B cell (primary cell): ENCODE measurements around the gene GCNT2. TPM values are rescaled to one million over a fixed set of nuclear protein-coding genes. Genes with fewer than 3 reads are reported as not detected.
A peak's percentile ranks its signal among the peaks of the same experiment; 100 is the strongest.

ENCODE experiments used
- ATAC-seq: fragments of 200-7000 bp; cut with Tn5 transposase; one replicate; pipeline ENCODE4 v1.10.0; 2021; ENCODE audit warnings: low read depth, mild to moderate bottlenecking, moderate number of reproducible peaks, moderate library complexity
- CTCF ChIA-PET: fragments of 350-600 bp; sonication (Branson Sonifier 250); formaldehyde crosslinking; loops from one replicate; lab custom pipeline; 2021; ENCODE audit warnings: antibody characterized with exemption, inconsistent platforms; lab: Charles Lee
- POLR2A ChIA-PET: fragments of 350-600 bp; sonication (Branson Sonifier 250); formaldehyde crosslinking; loops from one replicate; lab custom pipeline; 2021; ENCODE audit warnings: antibody characterized with exemption; lab: Charles Lee
- DNase-seq: peaks from one replicate; pipeline ENCODE4 v3.0.0; 2013
- H2AFZ ChIP-seq: 2 replicates; pipeline ENCODE4 v1.6.1; 2012; ENCODE audit warnings: mild to moderate bottlenecking, low read depth, low read length; ENCODE audit not compliant: insufficient read depth, poor library complexity, severe bottlenecking
- H3K27ac ChIP-seq, 2 donors: 1 replicate in 1 of 2; 2 replicates in 1 of 2; pipeline ENCODE4 v1.5.1; 2012 to 2013; ENCODE audit warnings: low read length in 2 of 2, mild to moderate bottlenecking in 2 of 2, moderate library complexity in 1 of 2
- H3K27me3 ChIP-seq, 4 experiments: fragments of 200-600 bp in 1 of 4; sonication (generic) in 1 of 4; replicated peaks in 1 of 4; 1 replicate in 2 of 4; 2 replicates in 2 of 4; pipeline versions ENCODE4 v1.6.1 to v1.7.0; 2013 to 2016; ENCODE audit warnings: low read length in 3 of 4, mild to moderate bottlenecking in 2 of 4, mixed read lengths in 1 of 4, moderate library complexity in 1 of 4; ENCODE audit not compliant: insufficient read depth in 4 of 4, control insufficient read depth in 3 of 4; ENCODE audit errors: control extremely low read depth in 1 of 4
- H3K36me3 ChIP-seq, 2 experiments: replicated peaks in 1 of 2; 1 replicate in 1 of 2; 2 replicates in 1 of 2; pipeline versions ENCODE4 v1.6.1 to v1.7.1; 2013; ENCODE audit warnings: low read length in 1 of 2; ENCODE audit not compliant: insufficient read depth in 2 of 2, control insufficient read depth in 1 of 2; ENCODE audit errors: control extremely low read depth in 1 of 2, extremely low read depth in 1 of 2
- H3K4me1 ChIP-seq, 2 donors: fragments of 200-600 bp in 1 of 2; sonication (generic) in 1 of 2; 1 replicate in 1 of 2; 2 replicates in 1 of 2; pipeline versions ENCODE4 v1.5.1 to v1.6.1; 2013 to 2017; ENCODE audit warnings: low read length in 2 of 2; ENCODE audit not compliant: control insufficient read depth in 2 of 2, insufficient read depth in 2 of 2
- H3K4me2 ChIP-seq: replicated peaks from 2 replicates; pipeline ENCODE3; 2012; ENCODE audit warnings: mild to moderate bottlenecking, low read depth, low read length; ENCODE audit not compliant: poor library complexity, severe bottlenecking
- H3K4me3 ChIP-seq, 5 experiments: fragments of 200-600 bp in 1 of 5; sonication (generic) in 1 of 5; 1 replicate in 3 of 5; 2 replicates in 2 of 5; pipeline versions ENCODE4 v1.5.1 to v1.7.0; 2011 to 2016; ENCODE audit warnings: low read length in 4 of 5, mild to moderate bottlenecking in 4 of 5, low read depth in 2 of 5, control low read depth in 1 of 5, moderate library complexity in 1 of 5; ENCODE audit not compliant: insufficient read depth in 1 of 5; ENCODE audit errors: control extremely low read depth in 1 of 5, extremely low read depth in 1 of 5
- H3K79me2 ChIP-seq: fragments of 200-600 bp; sonication (generic); one replicate; pipeline ENCODE4 v1.6.0; 2016; ENCODE audit warnings: low read length; ENCODE audit not compliant: control insufficient read depth, insufficient read depth
- H3K9ac ChIP-seq: fragments of 200-600 bp; sonication (generic); 2 replicates; pipeline ENCODE4 v1.6.1; 2017; ENCODE audit warnings: mild to moderate bottlenecking, low read length, moderate library complexity
- H3K9me3 ChIP-seq, 3 donors: one replicate each; pipeline versions ENCODE4 v1.6.1 to v1.7.1; 2013; ENCODE audit warnings: low read length in 2 of 3; ENCODE audit not compliant: control insufficient read depth in 2 of 3, insufficient read depth in 1 of 3; ENCODE audit errors: control extremely low read depth in 1 of 3
- H4K20me1 ChIP-seq: 2 replicates; pipeline ENCODE4 v1.6.0; 2012; ENCODE audit warnings: mild to moderate bottlenecking, low read length; ENCODE audit not compliant: insufficient read depth, control insufficient read depth, poor library complexity, severe bottlenecking
- H3K27ac Mint-ChIP-seq: one replicate; pipeline ENCODE4 v1.8.0; 2021; ENCODE audit warnings: mixed read lengths
- H3K27me3 Mint-ChIP-seq: one replicate; pipeline ENCODE4 v1.8.0; 2021; ENCODE audit warnings: mixed read lengths
- H3K4me1 Mint-ChIP-seq: one replicate; pipeline ENCODE4 v1.8.0; 2021; ENCODE audit warnings: mixed read lengths
- H3K4me3 Mint-ChIP-seq: one replicate; pipeline ENCODE4 v1.8.0; 2021; ENCODE audit warnings: mixed read lengths
- H3K9me3 Mint-ChIP-seq: one replicate; pipeline ENCODE4 v1.8.0; 2022; ENCODE audit warnings: mixed read lengths; ENCODE audit not compliant: insufficient read depth
- CTCF ChIP-seq: fragments of 200-600 bp; IDR thresholded peaks from one replicate; pipeline ENCODE4 v1.8.0; 2022; ENCODE audit warnings: antibody characterized with exemption, mild to moderate bottlenecking
- EZH2 ChIP-seq: IDR thresholded peaks from 2 replicates; pipeline ENCODE4 v1.6.1; 2012; ENCODE audit warnings: borderline replicate concordance, low read depth, mild to moderate bottlenecking, moderate library complexity, low read length; ENCODE audit not compliant: insufficient read depth, poor library complexity, severe bottlenecking
- WGBS: methylation state at CpG from one replicate; pipeline ENCODE4 v1.1.5; 2013; ENCODE audit warnings: missing lambda C conversion rate; ENCODE audit not compliant: insufficient coverage; 5-methylcytosine and 5-hydroxymethylcytosine counted together
- intact Hi-C: fragments of 100-400 bp; cut with micrococcal nuclease; formaldehyde crosslinking; loops from one replicate; pipeline ENCODE4 v1.10.0; 2022
- polyA plus RNA-seq: library from polyadenylated mRNA; depleted of rRNA; stranded (reverse); fragments of >200 nt; gene quantifications from 2 replicates; pipeline ENCODE4 v1.2.3, GENCODE V29; 2012
- total RNA-seq, 2 donors: library from RNA; stranded (reverse); fragments of 120-200 nt in 1 of 2; gene quantifications; 1 replicate in 1 of 2; 2 replicates in 1 of 2; pipeline versions ENCODE4 v1.2.3 to v1.2.4, GENCODE V29; 2013 to 2022

GCNT2 gene
- total and polyA plus RNA-seq, 2 donors (not counting 1 experiment from before 2014, with no cell fraction given) = 6.8 to 32.1 TPM

DNA sequence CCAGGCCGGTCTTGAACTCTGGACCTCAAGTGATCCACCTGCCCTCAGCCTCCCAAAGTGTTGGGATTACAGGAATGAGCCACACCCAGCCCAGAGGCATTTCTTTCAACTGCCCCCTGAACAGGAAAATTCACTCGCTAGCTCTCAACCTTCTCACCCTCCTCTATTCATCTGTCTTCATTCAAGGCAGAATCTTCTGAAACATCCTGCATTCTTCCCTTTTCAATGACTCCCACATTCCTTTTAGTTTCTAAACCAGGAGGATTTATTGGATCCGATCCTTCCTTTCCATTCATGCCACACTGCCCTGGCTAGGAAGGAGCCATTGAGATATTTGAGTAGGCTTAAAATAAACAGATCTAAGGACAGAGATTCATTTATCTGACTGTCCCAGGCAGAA is 120.4 kb downstream of the GCNT2 start:
- H3K4me1 Mint-ChIP-seq = peaks cover 36% of the 10 kb centered on the region
- Histone ChIP-seq H3K9me3 (peaks cover 0 to 8% (median 0%) of the 10 kb centered on the region in 3 donors), H3K9ac (no peak overlapping the region), H3K4me2 (no peak overlapping the region), H3K27me3 (no peaks in the 10 kb centered on the region), H2AFZ (no peak overlapping the region), H3K36me3 (no peaks in the 10 kb centered on the region), H3K4me3 (no peak overlapping the region), H3K79me2 (no peaks in the 10 kb centered on the region), H4K20me1 (no peaks in the 10 kb centered on the region), H3K27ac (no peak overlapping the region), H3K4me1 (peaks cover 23 to 32% of the 10 kb centered on the region in 2 donors)
- H3K27ac Mint-ChIP-seq = no peak overlapping the region
- POLR2A ChIA-PET = interaction anchor here (1.0 kb wide), 1 partner anchor 116 kb away, joined by 4 read pairs; no protein-coding TSS in a partner anchor
- H3K9me3 Mint-ChIP-seq = no peaks in the 10 kb centered on the region
- WGBS = 100% methylated on average over 1 of the region's 3 CpGs
- no peak overlapping the region for H3K4me3 Mint-ChIP-seq
- intact Hi-C loops = no loop called here
- ATAC-seq (no peak), DNase-seq (no peak)
- H3K27me3 Mint-ChIP-seq = no peaks in the 10 kb centered on the region
- CTCF ChIA-PET = no interaction called here
- TF ChIP-seq CTCF (no peak), EZH2 (no peak)

DNA sequence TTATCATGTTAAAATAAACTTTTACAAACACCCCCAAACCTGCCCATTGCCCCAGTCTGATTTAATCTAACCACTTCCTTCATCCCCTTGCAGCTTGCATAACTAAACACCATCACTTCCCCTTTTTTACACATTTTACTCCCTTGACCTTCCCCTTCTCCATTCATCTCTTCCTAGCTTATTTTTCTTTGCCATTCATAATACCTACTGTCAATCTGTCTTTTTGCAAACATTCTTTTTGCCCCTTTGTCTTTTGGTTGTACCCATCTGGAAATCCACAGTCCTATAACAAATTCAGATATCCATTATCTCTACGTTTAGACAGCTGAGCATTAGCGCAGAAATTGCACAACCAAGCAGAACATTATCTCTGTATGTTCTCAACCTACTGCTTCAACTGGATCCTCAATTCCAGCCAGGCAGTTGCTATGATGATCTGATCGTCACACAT is 122.1 kb downstream of the GCNT2 start:
- H3K4me2 ChIP-seq = peak overlapping the region; percentile 59
- H3K79me2 ChIP-seq = no peaks in the 10 kb centered on the region
- H4K20me1 ChIP-seq = no peaks in the 10 kb centered on the region
- H3K36me3 ChIP-seq = no peaks in the 10 kb centered on the region
- no peaks in the 10 kb centered on the region for H3K27me3 ChIP-seq
- DNase-seq = peak; percentile 61
- CTCF ChIA-PET = interaction anchor here (0.9 to 1.7 kb wide), 4 partner anchors 10 to 165 kb away, joined by 3 to 7 read pairs (median 4); partner anchors contain the start of gene C6orf52
- TF ChIP-seq EZH2 (no peak), CTCF (no peak)
- peak overlapping the region in 2 of 5 experiments; percentile 9 to 26 for H3K4me3 ChIP-seq
- no peak overlapping the region for H2AFZ ChIP-seq
- H3K9ac ChIP-seq = peak overlapping the region; percentile 13
- Mint-ChIP-seq H3K4me3 (peak overlapping the region; percentile 76), H3K9me3 (no peaks in the 10 kb centered on the region), H3K4me1 (peaks cover 34% of the 10 kb centered on the region), H3K27ac (peak overlapping the region; percentile 5), H3K27me3 (no peaks in the 10 kb centered on the region)
- peaks cover 0 to 9% (median 0%) of the 10 kb centered on the region in 3 donors for H3K9me3 ChIP-seq
- H3K27ac ChIP-seq = no peak overlapping the region
- peak; percentile 81 for ATAC-seq
- intact Hi-C loops = no loop called here
- POLR2A ChIA-PET = interaction anchor here (0.6 kb wide), 1 partner anchor 103 kb away, joined by 3 read pairs; no protein-coding TSS in a partner anchor
- WGBS = 17% methylated on average over 3 of the region's 3 CpGs
- peaks cover 23 to 27% of the 10 kb centered on the region in 2 donors for H3K4me1 ChIP-seq
